SK-N-MC (cell line): ENCODE data around the gene C16orf87.

Source experiments
- EZH2 ChIP-seq: fragments of 200-600 bp; sonication (generic); IDR thresholded peaks from one replicate; pipeline ENCODE4 v1.6.1; 2017; ENCODE audit warnings: antibody characterized with exemption
- FOXP2 ChIP-seq: optimal IDR thresholded peaks from 2 replicates; pipeline ENCODE3; 2011; ENCODE audit warnings: mild to moderate bottlenecking, moderate library complexity; ENCODE audit not compliant: insufficient read depth; ENCODE audit errors: extremely low read length, control extremely low read depth
- POLR2AphosphoS5 ChIP-seq: IDR thresholded peaks from 2 replicates; pipeline ENCODE4 v1.6.1; 2012; ENCODE audit warnings: mild to moderate bottlenecking, low read depth, low read length, borderline replicate concordance

DNA sequence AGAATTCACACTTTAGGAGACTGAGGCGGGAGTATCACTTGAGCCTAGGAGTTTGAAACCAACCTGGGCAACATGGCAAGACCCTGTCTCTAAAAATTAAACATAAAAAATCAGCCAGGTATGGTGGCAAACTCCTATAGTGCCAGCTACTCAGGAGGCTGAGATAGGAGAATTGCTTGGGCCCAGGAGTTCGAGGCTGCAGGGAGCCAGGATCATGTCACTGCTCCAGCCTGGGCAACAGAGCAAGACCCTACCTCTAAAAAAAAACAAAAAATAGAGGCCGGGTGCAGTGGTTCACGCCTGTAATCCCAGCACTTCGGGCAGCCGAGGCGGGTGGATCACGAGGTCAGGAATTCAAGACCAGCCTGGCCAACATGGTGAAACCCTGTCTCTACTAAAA is 44.3 kb upstream of the C16orf87 start:
- TF ChIP-seq EZH2 (no peak), POLR2AphosphoS5 (no peak), FOXP2 (no peak)
